Skeletal muscle satellite cell (primary cell): ENCODE measurements around the gene PLCB1.
"Not testable (repeated sequence)": the region's sequence is repeated elsewhere in the genome, so short reads cannot be mapped to it uniquely, and the experiment has no call there.

Experiments
- H3K27me3 ChIP-seq: 2 replicates; pipeline ENCODE4 v1.7.0; 2013; ENCODE audit warnings: low read length; ENCODE audit not compliant: control insufficient read depth, insufficient read depth
- H3K36me3 ChIP-seq: 2 replicates; pipeline ENCODE4 v1.7.0; 2013; ENCODE audit warnings: mild to moderate bottlenecking, control low read depth, low read length; ENCODE audit not compliant: insufficient read depth
- H3K4me1 ChIP-seq: 2 replicates; pipeline ENCODE4 v1.7.0; 2013; ENCODE audit warnings: low read length; ENCODE audit not compliant: control insufficient read depth, insufficient read depth
- H3K4me2 ChIP-seq: 2 replicates; pipeline ENCODE4 v1.7.0; 2013; ENCODE audit warnings: mild to moderate bottlenecking, low read length
- H3K4me3 ChIP-seq: 2 replicates; pipeline ENCODE4 v1.7.0; 2013; ENCODE audit warnings: low read length
- H3K9ac ChIP-seq: 2 replicates; pipeline ENCODE4 v1.7.0; 2013; ENCODE audit warnings: mild to moderate bottlenecking, low read depth, low read length, moderate library complexity
- H3K9me3 ChIP-seq: replicated peaks from 2 replicates; pipeline ENCODE4 v1.7.0; 2013; ENCODE audit warnings: mild to moderate bottlenecking, control low read depth, low read length

PLCB1 gene

DNA sequence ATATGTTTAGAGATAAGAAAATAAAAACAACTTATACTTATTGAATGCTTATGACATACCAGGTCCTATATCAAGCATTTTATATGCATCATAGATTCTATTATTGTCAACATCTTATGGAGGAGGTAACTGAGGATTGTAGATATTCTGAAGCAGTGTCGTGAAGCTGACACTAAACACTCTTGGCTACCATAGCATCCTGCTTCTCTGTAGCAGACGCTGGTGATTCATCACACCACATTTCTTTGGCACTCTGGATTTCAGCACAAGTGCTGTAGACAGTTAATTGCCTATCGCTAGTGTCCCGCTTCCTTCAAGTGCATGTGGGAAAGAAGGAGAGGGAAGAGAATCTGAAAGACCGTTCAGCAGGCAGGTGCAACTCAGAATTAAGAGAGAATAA is 317.1 kb downstream of the PLCB1 start:
- Histone ChIP-seq H3K4me3 (no peak overlapping the region), H3K9me3 (no peaks in the 10 kb centered on the region), H3K27me3 (no peaks in the 10 kb centered on the region), H3K4me1 (peaks cover 3% of the 10 kb centered on the region), H3K9ac (no peak overlapping the region), H3K36me3 (no peaks in the 10 kb centered on the region), H3K4me2 (no peak overlapping the region)

GRCh38 chr20:8454137-8454712 is 322.2 kb downstream of the PLCB1 start:
- Histone ChIP-seq H3K36me3 (no peaks in the 10 kb centered on the region), H3K4me3 (no peak overlapping the region), H3K4me2 (no peak overlapping the region), H3K4me1 (peaks cover 8% of the 10 kb centered on the region), H3K9me3 (no peaks in the 10 kb centered on the region), H3K9ac (no peak overlapping the region), H3K27me3 (no peaks in the 10 kb centered on the region)

DNA sequence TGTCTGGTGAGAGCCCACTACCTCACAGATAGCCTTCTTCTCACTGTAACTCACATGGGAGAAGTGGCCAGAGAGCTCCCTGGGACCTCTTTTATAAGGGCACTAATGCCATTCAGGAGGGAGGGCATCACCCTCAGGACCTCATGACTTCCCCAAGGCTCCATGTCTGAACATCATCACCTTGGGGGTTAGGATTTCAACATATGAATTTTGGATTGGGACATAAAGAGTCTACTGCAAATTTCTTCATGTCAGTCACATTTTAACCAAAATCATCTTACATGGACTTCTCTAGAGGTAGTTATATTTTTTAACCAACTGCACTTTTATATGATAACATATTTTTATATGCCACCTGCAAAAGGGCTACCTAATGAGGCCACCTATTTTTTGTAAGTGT is 324.7 kb downstream of the PLCB1 start:
- no peak overlapping the region for H3K4me3 ChIP-seq
- no peaks in the 10 kb centered on the region for H3K36me3 ChIP-seq
- no peak overlapping the region for H3K9ac ChIP-seq
- H3K9me3 ChIP-seq: no peaks in the 10 kb centered on the region
- H3K27me3 ChIP-seq: no peaks in the 10 kb centered on the region
- peaks cover 8% of the 10 kb centered on the region for H3K4me1 ChIP-seq
- H3K4me2 ChIP-seq: no peak overlapping the region

DNA sequence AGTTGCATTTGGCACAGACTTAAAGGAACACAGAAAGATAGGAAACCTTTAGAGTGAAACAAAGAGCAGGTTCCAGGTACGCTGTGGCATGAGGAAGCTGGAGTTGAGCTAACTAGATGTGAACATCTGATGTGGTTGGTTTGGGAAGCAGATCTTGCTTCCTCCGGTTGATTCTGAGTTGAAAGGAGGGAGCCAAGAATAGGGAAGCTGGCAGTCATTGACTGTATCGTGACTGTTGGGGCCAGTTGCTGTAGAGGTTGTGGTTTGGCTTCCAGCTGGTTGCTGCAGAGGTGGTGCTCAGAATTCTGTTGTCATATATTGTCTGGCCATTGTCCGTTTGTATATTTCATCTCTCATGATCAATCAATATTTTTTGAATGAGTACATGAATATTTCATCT is 325.9 kb downstream of the PLCB1 start:
- Histone ChIP-seq H3K9ac (no peak overlapping the region), H3K4me2 (no peak overlapping the region), H3K27me3 (no peaks in the 10 kb centered on the region), H3K36me3 (no peaks in the 10 kb centered on the region), H3K4me1 (peaks cover 8% of the 10 kb centered on the region), H3K9me3 (no peaks in the 10 kb centered on the region), H3K4me3 (no peak overlapping the region)

GRCh38 chr20:8461186-8461585 is 329.1 kb downstream of the PLCB1 start:
- Histone ChIP-seq H3K4me2 (no peak overlapping the region), H3K4me3 (no peak overlapping the region), H3K4me1 (no peaks in the 10 kb centered on the region), H3K9me3 (peaks cover 4% of the 10 kb centered on the region), H3K27me3 (no peaks in the 10 kb centered on the region), H3K36me3 (no peaks in the 10 kb centered on the region), H3K9ac (no peak overlapping the region)

DNA sequence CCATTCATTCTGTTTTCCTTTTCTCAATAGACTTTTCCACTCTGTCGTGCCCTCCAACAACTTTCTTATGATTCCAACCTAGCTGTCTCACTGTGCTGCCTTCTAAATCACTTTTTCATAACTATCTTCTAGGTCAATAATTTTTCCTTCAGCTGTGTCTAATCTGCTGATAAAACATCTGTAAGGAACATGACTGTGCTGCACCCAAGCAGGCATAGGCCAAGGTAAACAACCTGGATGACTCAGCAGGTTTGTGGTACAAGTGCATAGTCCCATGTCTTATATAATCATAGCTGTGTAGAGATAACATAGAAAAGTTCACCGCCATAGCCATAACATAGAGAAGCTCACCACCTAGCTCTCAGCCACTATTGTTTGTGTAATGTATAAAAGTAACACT is 332.3 kb downstream of the PLCB1 start:
- H3K4me1 ChIP-seq: no peaks in the 10 kb centered on the region
- H3K9me3 ChIP-seq: peaks cover 4% of the 10 kb centered on the region
- H3K4me2 ChIP-seq: no peak overlapping the region
- H3K27me3 ChIP-seq: no peaks in the 10 kb centered on the region
- H3K9ac ChIP-seq: no peak overlapping the region
- no peak overlapping the region for H3K4me3 ChIP-seq
- no peaks in the 10 kb centered on the region for H3K36me3 ChIP-seq

DNA sequence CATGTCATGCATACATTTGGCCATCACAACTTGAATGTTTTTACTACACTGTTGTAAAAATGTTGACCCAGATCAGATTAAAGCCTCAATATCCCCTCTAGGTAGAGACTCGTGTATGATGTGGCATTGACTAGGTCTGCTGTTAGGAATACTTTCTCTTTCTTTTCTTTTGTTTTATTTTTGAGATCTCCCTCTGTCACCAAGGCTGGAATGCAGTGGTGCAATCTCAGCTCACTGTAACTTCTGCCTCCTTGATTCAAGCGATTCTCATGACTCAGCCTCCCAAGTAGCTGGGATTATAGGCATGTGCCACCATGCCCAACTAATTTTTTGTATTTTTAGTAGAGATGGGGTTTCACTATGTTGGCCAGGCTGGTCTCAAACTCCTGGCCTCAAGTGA is 334.7 kb downstream of the PLCB1 start:
- not testable (repeated sequence) for H3K9ac ChIP-seq, H3K27me3 ChIP-seq, H3K4me3 ChIP-seq, H3K36me3 ChIP-seq, H3K9me3 ChIP-seq, H3K4me1 ChIP-seq, H3K4me2 ChIP-seq

GRCh38 chr20:8470156-8470555 is 338.1 kb downstream of the PLCB1 start:
- Histone ChIP-seq H3K9me3 (no peaks in the 10 kb centered on the region), H3K4me3 (no peak overlapping the region), H3K27me3 (no peaks in the 10 kb centered on the region), H3K9ac (no peak overlapping the region), H3K4me1 (no peaks in the 10 kb centered on the region), H3K4me2 (no peak overlapping the region), H3K36me3 (no peaks in the 10 kb centered on the region)

DNA sequence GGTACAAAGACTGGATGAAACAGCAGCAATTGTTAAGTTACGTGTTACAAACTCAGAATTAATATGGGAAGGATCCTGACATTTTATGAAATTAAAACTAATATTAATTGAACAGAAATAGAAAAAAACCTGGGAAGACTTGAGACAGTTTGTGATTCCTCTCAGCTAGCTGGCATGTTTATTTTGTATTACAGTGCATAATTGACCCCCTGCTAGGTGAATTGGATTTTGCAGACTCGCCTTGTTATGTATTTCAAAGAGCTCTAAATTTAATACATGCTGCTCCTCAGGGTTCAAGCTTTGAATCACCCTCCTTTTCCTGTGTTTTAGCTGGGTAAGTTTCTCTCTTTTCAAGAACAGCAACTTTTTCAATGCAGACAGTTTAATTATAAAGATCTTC is 339.4 kb downstream of the PLCB1 start:
- Histone ChIP-seq H3K4me2 (no peak overlapping the region), H3K27me3 (no peaks in the 10 kb centered on the region), H3K4me1 (no peaks in the 10 kb centered on the region), H3K9me3 (no peaks in the 10 kb centered on the region), H3K9ac (no peak overlapping the region), H3K36me3 (no peaks in the 10 kb centered on the region), H3K4me3 (no peak overlapping the region)

GRCh38 chr20:8473459-8473858 is 341.4 kb downstream of the PLCB1 start:
- Histone ChIP-seq H3K9me3 (no peaks in the 10 kb centered on the region), H3K4me3 (no peak overlapping the region), H3K4me1 (no peaks in the 10 kb centered on the region), H3K4me2 (no peak overlapping the region), H3K27me3 (no peaks in the 10 kb centered on the region), H3K9ac (no peak overlapping the region), H3K36me3 (no peaks in the 10 kb centered on the region)

GRCh38 chr20:8474027-8474668 is 342.1 kb downstream of the PLCB1 start:
- H3K4me2 ChIP-seq: no peak overlapping the region
- no peaks in the 10 kb centered on the region for H3K36me3 ChIP-seq
- no peak overlapping the region for H3K9ac ChIP-seq
- H3K27me3 ChIP-seq: no peaks in the 10 kb centered on the region
- H3K9me3 ChIP-seq: no peaks in the 10 kb centered on the region
- H3K4me1 ChIP-seq: no peaks in the 10 kb centered on the region
- H3K4me3 ChIP-seq: no peak overlapping the region

DNA sequence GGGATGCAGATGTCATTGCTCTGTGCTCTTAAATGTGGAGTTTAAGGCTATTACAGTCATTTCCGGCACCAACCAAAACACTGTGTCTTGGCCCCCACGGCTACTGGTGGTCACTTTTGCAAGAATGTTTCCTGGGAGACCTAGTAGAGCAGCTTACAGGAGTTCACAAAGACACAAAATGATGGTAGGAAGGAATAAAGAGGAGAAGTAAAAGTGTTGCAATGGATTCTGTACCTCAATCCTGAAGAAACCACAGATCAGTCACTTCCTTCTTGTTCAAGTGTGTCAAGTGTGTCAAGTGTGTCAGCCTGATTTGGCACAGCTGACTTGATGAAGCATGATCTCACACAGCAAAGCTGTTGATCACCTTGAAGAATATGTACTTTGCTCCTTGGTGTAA is 344.0 kb downstream of the PLCB1 start:
- Histone ChIP-seq H3K4me2 (no peak overlapping the region), H3K9me3 (no peaks in the 10 kb centered on the region), H3K9ac (no peak overlapping the region), H3K4me3 (no peak overlapping the region), H3K27me3 (no peaks in the 10 kb centered on the region), H3K4me1 (no peaks in the 10 kb centered on the region), H3K36me3 (no peaks in the 10 kb centered on the region)
